ENCODE measurements around the gene WNT9A.

Gene WNT9A

GRCh38 chr1:227994632-227995300 is 47.0 kb upstream of the WNT9A start:
- Histone ChIP-seq H3K27ac (ENCODE audit: extremely low read depth, low read depth, low read length) (no peak overlapping the region), H3K4me1 (ENCODE audit: control insufficient read depth, insufficient read depth, low read length) (no peaks in the 10 kb centered on the region), H3K36me3 (ENCODE audit: control insufficient read depth in 2 of 2, insufficient read depth in 1 of 2, low read length in 2 of 2) (no peaks in the 10 kb centered on the region), H3K9me3 (ENCODE audit: control insufficient read depth, insufficient read depth, low read depth, low read length) (no peaks in the 10 kb centered on the region), H3K4me3 (ENCODE audit: low read depth, low read length) (no peak overlapping the region)
- POLR2A ChIA-PET = no interaction called here
- CTCF ChIA-PET = interaction anchor here (2.2 kb wide), 1 partner anchor 11 kb away, joined by 7 read pairs; no protein-coding TSS in a partner anchor
- no peak for TF ChIP-seq ZNF274 (IDR thresholded peaks at IDR 0.05; ENCODE audit: low read length)
- TF ChIP-seq ZNF274 (tag by site-specific recombination; IDR thresholded peaks at IDR 0.05; ENCODE audit: borderline replicate concordance) = no peak
- TF ChIP-seq TSHZ1 (tag by site-specific recombination; IDR thresholded peaks at IDR 0.05; ENCODE audit: borderline replicate concordance) = no peak
- TF ChIP-seq ZNF174 (tag by site-specific recombination; IDR thresholded peaks at IDR 0.05) = no peak
- no peak for TF ChIP-seq ZNF585B (tag by site-specific recombination; IDR thresholded peaks at IDR 0.05)
- TF ChIP-seq ZFP69B (tag by site-specific recombination; IDR thresholded peaks at IDR 0.05) = no peak
- no peak for TF ChIP-seq ZNF157 (tag by site-specific recombination; IDR thresholded peaks at IDR 0.05)
- no peak for TF ChIP-seq HOXC10 (CRISPR knock-in tag; IDR thresholded peaks at IDR 0.05)
- TF ChIP-seq ZNF645 (tag by site-specific recombination; IDR thresholded peaks at IDR 0.05) = no peak
- TF ChIP-seq PRDM1 (tag by site-specific recombination; IDR thresholded peaks at IDR 0.05) = no peak
- no peak for TF ChIP-seq SP2 (tag by site-specific recombination; IDR thresholded peaks at IDR 0.05)
- no peak for TF ChIP-seq ZNF548 (tag by site-specific recombination; IDR thresholded peaks at IDR 0.05)
- no peak for TF ChIP-seq GLIS2 (tag by site-specific recombination; IDR thresholded peaks at IDR 0.05)
- no peak for TF ChIP-seq ZNF692 (tag by site-specific recombination; IDR thresholded peaks at IDR 0.05)
- no peak for TF ChIP-seq ZNF394 (tag by site-specific recombination; IDR thresholded peaks at IDR 0.05; ENCODE audit: borderline replicate concordance)
- no peak for TF ChIP-seq SALL2 (tag by site-specific recombination; IDR thresholded peaks at IDR 0.05; ENCODE audit: borderline replicate concordance)
- no peak for TF ChIP-seq ZFP3 (tag by site-specific recombination; IDR thresholded peaks at IDR 0.05; ENCODE audit: low read depth)
- no peak for TF ChIP-seq ZNF530 (tag by site-specific recombination; IDR thresholded peaks at IDR 0.05; ENCODE audit: low read depth)

GRCh38 chr1:227987181-227987580 is 39.4 kb upstream of the WNT9A start:
- H3K4me1 ChIP-seq (ENCODE audit: control insufficient read depth, insufficient read depth, low read length) = no peaks in the 10 kb centered on the region
- ChIA-PET POLR2A (interaction anchor here (1.6 kb wide), 1 partner anchor 39 kb away, joined by 4 read pairs; the partner anchor contains the start of gene WNT9A), CTCF (interaction anchor here (0.6 to 4.4 kb wide), 5 partner anchors 11 to 225 kb away, joined by 3 to 31 read pairs (median 3); no protein-coding TSS in a partner anchor)
- H3K4me3 ChIP-seq (ENCODE audit: low read depth, low read length) = no peak overlapping the region
- H3K9me3 ChIP-seq (ENCODE audit: control insufficient read depth, insufficient read depth, low read depth, low read length) = peaks cover 5% of the 10 kb centered on the region; the same call in 1 of the 2 replicates
- no peaks in the 10 kb centered on the region for H3K36me3 ChIP-seq (ENCODE audit: control insufficient read depth in 2 of 2, insufficient read depth in 1 of 2, low read length in 2 of 2)
- H3K27ac ChIP-seq (ENCODE audit: extremely low read depth, low read depth, low read length) = no peak overlapping the region
- TF ChIP-seq ZFP69B (tag by site-specific recombination; IDR thresholded peaks at IDR 0.05) (no peak), ZNF654 (tag by site-specific recombination; IDR thresholded peaks at IDR 0.05; ENCODE audit: low read depth) (no peak), ZBTB17 (tag by site-specific recombination; IDR thresholded peaks at IDR 0.05) (no peak), ZNF777 (tag by site-specific recombination; IDR thresholded peaks at IDR 0.05; ENCODE audit: borderline replicate concordance) (no peak), ZNF558 (tag by site-specific recombination; IDR thresholded peaks at IDR 0.05) (peak; percentile 97), HIC1 (tag by site-specific recombination; IDR thresholded peaks at IDR 0.05) (no peak), SETDB1 (IDR thresholded peaks at IDR 0.05; ENCODE audit: insufficient read length, low read length) (peak; percentile 53), ZBTB7A (tag by site-specific recombination; IDR thresholded peaks at IDR 0.05; ENCODE audit: low read depth) (no peak)

Data from HEK293 (cell line).